Endothelial cell of umbilical vein (primary cell): ENCODE data around the gene SPTLC3. TPM values are rescaled to one million over a fixed set of nuclear protein-coding genes. Genes with fewer than 3 reads are reported as not detected.

Experiments used
- BruUV-seq: library from RNA; stranded (reverse); fragments of 400-500 nt; replicated peaks from 2 replicates; lab custom pipeline; 2021; lab: Mats Ljungman, UMichigan
- CTCF ChIA-PET: fragments of 300-600, 350-600 bp; sonication (Branson Sonifier 250); formaldehyde crosslinking; loops from one replicate; lab custom pipeline; 2021; ENCODE audit warnings: antibody characterized with exemption, inconsistent platforms; lab: Charles Lee
- POLR2A ChIA-PET: fragments of 300-600, 350-600 bp; sonication (Branson Sonifier 250); formaldehyde crosslinking; loops from one replicate; lab custom pipeline; 2021; ENCODE audit warnings: antibody characterized with exemption, inconsistent platforms; lab: Charles Lee
- DNase-seq: peaks from one replicate; pipeline ENCODE4 v3.0.0-alpha.2; 2011; ENCODE audit warnings: low read depth, low spot score
- FAIRE-seq: peaks from 2 replicates; lab custom pipeline; 2011; peaks lifted over from hg19 to GRCh38; lab: Jason Lieb, UNC
- H2AFZ ChIP-seq: 2 replicates; pipeline ENCODE4 v1.6.0; 2012; ENCODE audit warnings: low read depth, low read length, control low read depth, inconsistent platforms
- H3K27ac ChIP-seq: 2 replicates; pipeline ENCODE4 v1.5.1; 2011; ENCODE audit warnings: low read depth, mild to moderate bottlenecking, control low read depth, low read length, moderate library complexity; ENCODE audit not compliant: insufficient read depth
- H3K27me3 ChIP-seq, 2 experiments: 2 replicates each; pipeline versions ENCODE4 v1.6.0 to v1.6.1; 2011; ENCODE audit warnings: low read length in 2 of 2, mixed read lengths in 1 of 2; ENCODE audit not compliant: control insufficient read depth in 2 of 2, insufficient read depth in 2 of 2
- H3K36me3 ChIP-seq, 2 experiments: 2 replicates in 1 of 2; 3 replicates in 1 of 2; pipeline ENCODE4 v1.5.1; 2011; ENCODE audit warnings: low read length in 2 of 2, mild to moderate bottlenecking in 1 of 2, moderate library complexity in 1 of 2; ENCODE audit not compliant: control insufficient read depth in 2 of 2, insufficient read depth in 2 of 2; ENCODE audit errors: extremely low read depth in 1 of 2
- H3K4me1 ChIP-seq: 3 replicates; pipeline ENCODE4 v1.5.1; 2011; ENCODE audit warnings: mild to moderate bottlenecking, low read length; ENCODE audit not compliant: control insufficient read depth, insufficient read depth; ENCODE audit errors: extremely low read depth
- H3K4me2 ChIP-seq: 2 replicates; pipeline ENCODE4 v1.6.1; 2011; ENCODE audit warnings: low read length, control low read depth, mixed read lengths; ENCODE audit not compliant: insufficient read depth
- H3K4me3 ChIP-seq, 3 experiments: fragments of 200-600 bp in 1 of 3; sonication (generic), shearing (Covaris generic) in 1 of 3; replicated peaks in 1 of 3; 2 replicates each; pipeline ENCODE4 v1.5.1; 2011 to 2016; ENCODE audit warnings: control low read depth in 3 of 3, low read length in 3 of 3, mild to moderate bottlenecking in 2 of 3, inconsistent platforms in 1 of 3, low read depth in 1 of 3, moderate library complexity in 1 of 3; ENCODE audit not compliant: insufficient read depth in 1 of 3
- H3K79me2 ChIP-seq: 2 replicates; pipeline ENCODE4 v1.6.0; 2012; ENCODE audit warnings: low read length, inconsistent platforms; ENCODE audit not compliant: control insufficient read depth, insufficient read depth
- H3K9ac ChIP-seq: replicated peaks from 2 replicates; pipeline ENCODE3; 2011; ENCODE audit warnings: low read length, control low read depth; ENCODE audit not compliant: insufficient read depth; ENCODE audit errors: extremely low read depth
- H3K9me1 ChIP-seq: replicated peaks from 3 replicates; pipeline ENCODE4 v1.6.0; 2011; ENCODE audit warnings: mild to moderate bottlenecking, low read length; ENCODE audit not compliant: control insufficient read depth, insufficient read depth; ENCODE audit errors: extremely low read depth
- H3K9me3 ChIP-seq: replicated peaks from 2 replicates; pipeline ENCODE4 v1.5.1; 2012; ENCODE audit warnings: low read length, inconsistent platforms; ENCODE audit not compliant: control insufficient read depth, insufficient read depth
- H4K20me1 ChIP-seq: replicated peaks from 2 replicates; pipeline ENCODE3; 2011; ENCODE audit warnings: mild to moderate bottlenecking, low read length; ENCODE audit not compliant: control insufficient read depth, insufficient read depth; ENCODE audit errors: extremely low read depth
- EZH2 ChIP-seq: IDR thresholded peaks from 2 replicates; pipeline ENCODE4 v1.6.1; 2012; ENCODE audit warnings: borderline replicate concordance, low read depth, mild to moderate bottlenecking, moderate library complexity, low read length, inconsistent platforms; ENCODE audit not compliant: severe bottlenecking
- FOS ChIP-seq: IDR thresholded peaks from 2 replicates; pipeline ENCODE4 v1.6.1; 2011; ENCODE audit warnings: mild to moderate bottlenecking, low read length, moderate library complexity, borderline replicate concordance; ENCODE audit not compliant: insufficient read depth
- GATA2 ChIP-seq: IDR thresholded peaks from 2 replicates; pipeline ENCODE4 v1.7.0; 2011; ENCODE audit warnings: low read depth, mild to moderate bottlenecking, moderate library complexity, mixed read lengths, low read length; ENCODE audit not compliant: insufficient read length, insufficient read depth
- JUN ChIP-seq: IDR thresholded peaks from 2 replicates; pipeline ENCODE4 v1.6.1; 2011; ENCODE audit warnings: borderline replicate concordance, low read depth; ENCODE audit not compliant: insufficient read length, insufficient read depth
- MYC ChIP-seq: IDR thresholded peaks from one replicate; pipeline ENCODE4 v1.6.1; 2011; ENCODE audit warnings: mild to moderate bottlenecking, low read depth, low read length
- POLR2A ChIP-seq: IDR thresholded peaks from 2 replicates; pipeline ENCODE4 v1.6.1; 2012; ENCODE audit warnings: low read depth, mild to moderate bottlenecking, control low read depth, low read length
- POLR2AphosphoS5 ChIP-seq: IDR thresholded peaks from 2 replicates; pipeline ENCODE4 v1.6.1; 2012; ENCODE audit warnings: low read depth, mild to moderate bottlenecking, control low read depth, low read length, moderate library complexity; ENCODE audit not compliant: insufficient read depth
- dilution Hi-C: fragments of 300-500 bp; cut with MboI; formaldehyde crosslinking; loops from one replicate; pipeline ENCODE4 v1.15.0; 2019; ENCODE audit warnings: low sequenced_read_pairs; ENCODE audit not compliant: extremely low pct_ligation_motif_present
- intact Hi-C: fragments of 100-400 bp; cut with micrococcal nuclease; formaldehyde crosslinking; loops from one replicate; pipeline ENCODE4 v1.10.0; 2022
- polyA plus RNA-seq, 4 experiments: library from polyadenylated mRNA; depleted of rRNA in 3 of 4; stranded (reverse) in 3 of 4; unstranded in 1 of 4; fragments of >200 nt; gene quantifications; 2 replicates each; pipeline versions ENCODE4 v1.2.1 to v1.2.3, GENCODE V29; 2011 to 2012; ENCODE audit warnings: missing spikeins in 1 of 4
- total RNA-seq: library from RNA; stranded (reverse); gene quantifications from 2 replicates; pipeline ENCODE4 v1.2.3, GENCODE V29; 2021
- TF ChIP-seq, protein P1 (sequence below): IDR thresholded peaks from 2 replicates; pipeline ENCODE4 v1.6.1; 2011; ENCODE audit not compliant: insufficient read depth, insufficient read length
- TF ChIP-seq, protein P2 (sequence below), 2 donors: IDR thresholded peaks; 1 replicate in 1 of 2; 2 replicates in 1 of 2; pipeline ENCODE4 v1.5.1; 2011; ENCODE audit warnings: low read length in 2 of 2, mild to moderate bottlenecking in 2 of 2, moderate library complexity in 2 of 2, control low read depth in 1 of 2, inconsistent platforms in 1 of 2, low read depth in 1 of 2; ENCODE audit not compliant: insufficient read depth in 1 of 2; ENCODE audit errors: extremely low read depth in 1 of 2

The SPTLC3 gene
- total and polyA plus RNA-seq, 2 donors (not counting 3 experiments of a cell fraction or from before 2014, with no cell fraction given) = 0.29 to 0.35 TPM

DNA sequence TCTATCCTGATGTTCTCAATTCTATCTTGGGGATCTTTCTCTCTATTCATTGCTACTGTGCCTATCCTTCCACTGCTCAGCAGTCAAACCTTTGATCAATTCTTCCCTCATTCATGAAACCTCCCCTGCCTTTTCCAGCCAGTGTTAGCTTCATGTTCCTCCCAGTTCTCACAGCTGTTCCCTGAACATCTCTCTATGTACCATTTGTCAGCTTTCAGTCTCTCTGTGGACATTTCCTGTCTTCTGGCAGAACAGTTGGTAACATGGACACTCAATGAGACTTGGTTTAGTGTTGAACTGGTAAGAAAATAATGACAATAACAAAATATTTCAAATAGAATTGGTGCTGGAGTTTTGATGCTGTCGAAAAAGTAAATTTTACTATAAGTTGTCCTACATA lies 26.2 kb downstream of the SPTLC3 start:
- H4K20me1 ChIP-seq = no peaks in the 10 kb centered on the region
- no peaks in the 10 kb centered on the region for H3K9me1 ChIP-seq
- no peaks in the 10 kb centered on the region for H3K27me3 ChIP-seq
- no peak overlapping the region for H2AFZ ChIP-seq
- ChIA-PET POLR2A (no interaction called here), CTCF (no interaction called here)
- no TSS peak for BruUV-seq
- no peaks in the 10 kb centered on the region for H3K9me3 ChIP-seq
- DNase-seq = no peak
- intact Hi-C loops (loop anchor here (5.0 kb wide), 1 partner anchor 47 kb away; no protein-coding TSS in a partner anchor), dilution Hi-C loops (no loop called here)
- no peak overlapping the region for H3K9ac ChIP-seq
- no peak overlapping the region for H3K4me3 ChIP-seq
- H3K27ac ChIP-seq = no peak overlapping the region
- TF ChIP-seq, protein P1, sequence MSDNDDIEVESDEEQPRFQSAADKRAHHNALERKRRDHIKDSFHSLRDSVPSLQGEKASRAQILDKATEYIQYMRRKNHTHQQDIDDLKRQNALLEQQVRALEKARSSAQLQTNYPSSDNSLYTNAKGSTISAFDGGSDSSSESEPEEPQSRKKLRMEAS = no peak
- TF ChIP-seq FOS = no peak
- TF ChIP-seq POLR2A = no peak
- no peak for TF ChIP-seq GATA2
- TF ChIP-seq MYC = no peak
- no peak for TF ChIP-seq EZH2
- no peak for FAIRE-seq
- no peak overlapping the region for H3K4me2 ChIP-seq
- no peaks in the 10 kb centered on the region for H3K79me2 ChIP-seq
- no peaks in the 10 kb centered on the region for H3K36me3 ChIP-seq
- H3K4me1 ChIP-seq = peaks cover 3% of the 10 kb centered on the region

DNA sequence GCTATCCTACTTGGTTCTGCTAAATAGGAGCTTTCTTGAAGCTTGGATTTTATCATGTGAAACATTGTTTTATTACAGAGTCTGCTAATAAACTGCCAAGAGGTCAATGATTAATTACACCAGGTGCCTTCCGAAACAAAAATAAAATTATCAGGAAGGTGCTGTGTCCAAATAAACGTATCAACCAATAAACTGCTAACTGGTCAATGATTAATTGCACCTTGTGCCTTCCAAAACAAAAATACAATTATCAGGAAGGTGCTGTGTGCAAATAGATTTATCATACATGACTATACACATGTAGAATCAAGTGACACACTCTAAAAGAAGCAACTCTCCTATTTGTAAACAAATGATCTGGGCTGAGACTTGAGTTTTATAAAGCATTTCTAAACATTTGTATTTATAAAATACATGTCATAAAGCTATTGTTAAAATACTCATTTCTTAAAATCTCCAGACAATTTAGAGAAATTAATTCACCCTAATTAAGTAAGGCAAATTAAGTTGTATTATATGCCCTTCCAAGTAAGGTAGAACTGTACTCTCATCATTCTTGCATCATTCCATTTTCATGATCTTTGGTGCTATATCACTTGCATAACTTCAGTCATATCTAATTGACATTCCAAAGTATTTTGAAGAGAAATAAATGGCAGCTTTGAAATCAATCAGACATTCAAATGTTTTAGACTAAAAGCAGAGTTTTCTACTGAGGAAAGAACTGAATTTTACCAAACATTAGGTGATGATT lies 26.8 kb downstream of the SPTLC3 start:
- intact Hi-C loops (loop anchor here (5.0 kb wide), 1 partner anchor 47 kb away; no protein-coding TSS in a partner anchor), dilution Hi-C loops (no loop called here)
- ChIA-PET CTCF (interaction anchor here (0.6 kb wide), 1 partner anchor 126 kb away, joined by 3 read pairs; no protein-coding TSS in a partner anchor), POLR2A (no interaction called here)
- no peak overlapping the region for H3K9ac ChIP-seq
- BruUV-seq = no TSS peak
- no peak overlapping the region for H3K4me3 ChIP-seq
- H4K20me1 ChIP-seq = no peaks in the 10 kb centered on the region
- DNase-seq = no peak
- no peaks in the 10 kb centered on the region for H3K36me3 ChIP-seq
- H3K79me2 ChIP-seq = no peaks in the 10 kb centered on the region
- TF ChIP-seq EZH2 = no peak
- TF ChIP-seq POLR2AphosphoS5 = no peak
- no peak for TF ChIP-seq MYC
- TF ChIP-seq FOS = no peak
- TF ChIP-seq POLR2A = no peak
- TF ChIP-seq, protein P1 = no peak
- TF ChIP-seq, protein P2, sequence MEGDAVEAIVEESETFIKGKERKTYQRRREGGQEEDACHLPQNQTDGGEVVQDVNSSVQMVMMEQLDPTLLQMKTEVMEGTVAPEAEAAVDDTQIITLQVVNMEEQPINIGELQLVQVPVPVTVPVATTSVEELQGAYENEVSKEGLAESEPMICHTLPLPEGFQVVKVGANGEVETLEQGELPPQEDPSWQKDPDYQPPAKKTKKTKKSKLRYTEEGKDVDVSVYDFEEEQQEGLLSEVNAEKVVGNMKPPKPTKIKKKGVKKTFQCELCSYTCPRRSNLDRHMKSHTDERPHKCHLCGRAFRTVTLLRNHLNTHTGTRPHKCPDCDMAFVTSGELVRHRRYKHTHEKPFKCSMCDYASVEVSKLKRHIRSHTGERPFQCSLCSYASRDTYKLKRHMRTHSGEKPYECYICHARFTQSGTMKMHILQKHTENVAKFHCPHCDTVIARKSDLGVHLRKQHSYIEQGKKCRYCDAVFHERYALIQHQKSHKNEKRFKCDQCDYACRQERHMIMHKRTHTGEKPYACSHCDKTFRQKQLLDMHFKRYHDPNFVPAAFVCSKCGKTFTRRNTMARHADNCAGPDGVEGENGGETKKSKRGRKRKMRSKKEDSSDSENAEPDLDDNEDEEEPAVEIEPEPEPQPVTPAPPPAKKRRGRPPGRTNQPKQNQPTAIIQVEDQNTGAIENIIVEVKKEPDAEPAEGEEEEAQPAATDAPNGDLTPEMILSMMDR (IDR thresholded peaks at IDR 0.05; ENCODE audit: extremely low read depth in 1 of 2, insufficient read depth in 1 of 2, low read depth in 1 of 2, low read length in 2 of 2) = no peak
- no peak for TF ChIP-seq JUN
- TF ChIP-seq GATA2 = no peak
- no peaks in the 10 kb centered on the region for H3K27me3 ChIP-seq
- H3K9me3 ChIP-seq = no peaks in the 10 kb centered on the region
- no peak overlapping the region for H3K4me2 ChIP-seq
- FAIRE-seq = no peak
- no peak overlapping the region for H2AFZ ChIP-seq
- no peaks in the 10 kb centered on the region for H3K4me1 ChIP-seq
- H3K27ac ChIP-seq = no peak overlapping the region
- no peaks in the 10 kb centered on the region for H3K9me1 ChIP-seq
